Measurements from ENCODE around the gene MLEC.

GRCh38 chr12:120678572-120678971 lies 8.4 kb upstream of the MLEC start:
- TF ChIP-seq POLR2A (IDR thresholded peaks at IDR 0.05) (peak in 1 of 2 donors; percentile 7), CTCF (IDR thresholded peaks at IDR 0.05) (no peak)
